Measurements from ENCODE around the gene ZNF518B.

DNA sequence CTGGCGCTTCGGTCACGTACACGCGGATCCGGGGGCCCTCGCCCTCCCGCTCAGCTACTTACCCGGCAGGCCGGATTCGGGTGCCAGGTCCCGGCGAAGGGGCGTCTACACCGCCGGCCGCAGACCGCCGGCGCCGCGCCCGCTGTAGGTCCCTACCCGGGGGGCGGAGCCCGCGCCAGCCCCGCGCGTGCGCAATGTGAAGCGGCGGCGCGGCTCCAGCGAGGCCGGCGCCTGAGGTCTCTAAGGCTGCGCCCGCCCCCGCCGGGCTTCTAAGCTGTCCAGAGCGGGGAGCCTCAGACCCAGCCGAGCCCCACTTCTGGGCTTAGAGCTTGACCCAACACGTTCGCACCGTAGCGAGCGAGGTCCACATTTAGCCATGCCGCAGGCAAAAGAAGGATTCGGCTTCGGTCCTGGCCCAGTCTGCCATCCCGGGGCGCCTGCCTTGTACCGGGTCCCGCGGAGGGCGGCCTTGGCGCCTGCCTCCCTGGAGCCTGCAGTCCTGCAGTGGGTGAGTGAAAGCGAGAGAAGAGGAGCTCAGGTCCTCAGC, at the start of gene ZNF518B:
- TF ChIP-seq, protein P1, sequence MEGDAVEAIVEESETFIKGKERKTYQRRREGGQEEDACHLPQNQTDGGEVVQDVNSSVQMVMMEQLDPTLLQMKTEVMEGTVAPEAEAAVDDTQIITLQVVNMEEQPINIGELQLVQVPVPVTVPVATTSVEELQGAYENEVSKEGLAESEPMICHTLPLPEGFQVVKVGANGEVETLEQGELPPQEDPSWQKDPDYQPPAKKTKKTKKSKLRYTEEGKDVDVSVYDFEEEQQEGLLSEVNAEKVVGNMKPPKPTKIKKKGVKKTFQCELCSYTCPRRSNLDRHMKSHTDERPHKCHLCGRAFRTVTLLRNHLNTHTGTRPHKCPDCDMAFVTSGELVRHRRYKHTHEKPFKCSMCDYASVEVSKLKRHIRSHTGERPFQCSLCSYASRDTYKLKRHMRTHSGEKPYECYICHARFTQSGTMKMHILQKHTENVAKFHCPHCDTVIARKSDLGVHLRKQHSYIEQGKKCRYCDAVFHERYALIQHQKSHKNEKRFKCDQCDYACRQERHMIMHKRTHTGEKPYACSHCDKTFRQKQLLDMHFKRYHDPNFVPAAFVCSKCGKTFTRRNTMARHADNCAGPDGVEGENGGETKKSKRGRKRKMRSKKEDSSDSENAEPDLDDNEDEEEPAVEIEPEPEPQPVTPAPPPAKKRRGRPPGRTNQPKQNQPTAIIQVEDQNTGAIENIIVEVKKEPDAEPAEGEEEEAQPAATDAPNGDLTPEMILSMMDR (IDR thresholded peaks at IDR 0.05) = no peak
- TF ChIP-seq POLR2A (IDR thresholded peaks at IDR 0.05) = peak; percentile 26

Measured in right lobe of liver (tissue), 4 donors.